Lung microvascular endothelial cell (primary cell): Measurements from ENCODE around the gene HS3ST6. TPM values are rescaled to one million over a fixed set of nuclear protein-coding genes. Genes with fewer than 3 reads are reported as not detected.
"Not testable (repeated sequence)": the region's sequence is repeated elsewhere in the genome, so short reads cannot be mapped to it uniquely, and the experiment has no call there.

Experiments used
- DNase-seq, 2 donors: peaks; one replicate each; pipeline versions ENCODE4 v3.0.0 to v3.0.0-alpha.2; 2010; ENCODE audit warnings: low read depth in 2 of 2
- total RNA-seq: library from RNA; depleted of rRNA; stranded (reverse); fragments of >200 nt; gene quantifications from 2 replicates; pipeline ENCODE4 v1.2.1, GENCODE V29; 2014

Gene HS3ST6
- total RNA-seq, 1 donor from 2014 or later = not detected

DNA sequence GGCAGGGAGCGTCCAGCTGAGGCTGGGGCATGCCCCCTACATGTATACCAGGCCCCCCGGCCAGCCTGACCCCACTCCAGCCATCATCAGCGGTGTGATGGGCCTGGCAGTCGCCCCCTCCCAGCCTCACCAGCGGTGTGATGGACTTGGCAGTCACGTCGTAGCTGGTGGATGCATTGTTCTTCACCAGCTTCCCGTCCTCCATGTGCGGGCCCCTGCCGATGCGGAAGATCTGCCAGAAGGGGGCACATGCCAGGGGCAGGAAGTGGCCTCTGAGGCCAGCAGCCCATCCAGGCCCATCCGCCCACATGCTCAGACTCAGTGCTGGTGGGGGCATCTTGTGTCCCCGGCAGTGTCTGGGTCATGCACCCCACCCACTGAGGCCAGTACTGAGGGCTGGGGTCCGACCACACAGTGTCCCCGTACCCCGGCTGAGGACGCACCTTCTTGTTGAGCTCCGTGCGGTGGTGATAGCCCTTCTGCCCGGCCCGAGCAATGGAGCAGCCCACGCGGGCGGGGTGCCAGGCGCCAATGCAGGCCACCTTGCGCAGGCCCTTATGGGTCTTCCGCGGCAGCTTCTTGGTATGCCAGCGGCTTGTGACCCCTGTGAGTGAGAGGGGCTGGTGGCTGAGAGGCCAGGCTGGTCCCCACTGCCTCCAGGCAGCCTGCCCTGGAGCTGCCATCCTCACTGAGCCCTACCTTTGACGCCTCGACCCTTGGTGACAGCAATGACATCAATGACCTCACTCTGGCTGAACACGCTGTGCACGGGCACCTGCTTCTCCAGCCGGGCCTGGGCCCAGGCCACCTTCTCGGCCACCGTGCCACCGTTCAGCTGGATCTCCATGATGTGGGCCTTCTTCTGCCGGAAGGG is 28.5 kb upstream of the HS3ST6 start:
- peak in 1 of 2 donors; percentile 45 for DNase-seq

DNA sequence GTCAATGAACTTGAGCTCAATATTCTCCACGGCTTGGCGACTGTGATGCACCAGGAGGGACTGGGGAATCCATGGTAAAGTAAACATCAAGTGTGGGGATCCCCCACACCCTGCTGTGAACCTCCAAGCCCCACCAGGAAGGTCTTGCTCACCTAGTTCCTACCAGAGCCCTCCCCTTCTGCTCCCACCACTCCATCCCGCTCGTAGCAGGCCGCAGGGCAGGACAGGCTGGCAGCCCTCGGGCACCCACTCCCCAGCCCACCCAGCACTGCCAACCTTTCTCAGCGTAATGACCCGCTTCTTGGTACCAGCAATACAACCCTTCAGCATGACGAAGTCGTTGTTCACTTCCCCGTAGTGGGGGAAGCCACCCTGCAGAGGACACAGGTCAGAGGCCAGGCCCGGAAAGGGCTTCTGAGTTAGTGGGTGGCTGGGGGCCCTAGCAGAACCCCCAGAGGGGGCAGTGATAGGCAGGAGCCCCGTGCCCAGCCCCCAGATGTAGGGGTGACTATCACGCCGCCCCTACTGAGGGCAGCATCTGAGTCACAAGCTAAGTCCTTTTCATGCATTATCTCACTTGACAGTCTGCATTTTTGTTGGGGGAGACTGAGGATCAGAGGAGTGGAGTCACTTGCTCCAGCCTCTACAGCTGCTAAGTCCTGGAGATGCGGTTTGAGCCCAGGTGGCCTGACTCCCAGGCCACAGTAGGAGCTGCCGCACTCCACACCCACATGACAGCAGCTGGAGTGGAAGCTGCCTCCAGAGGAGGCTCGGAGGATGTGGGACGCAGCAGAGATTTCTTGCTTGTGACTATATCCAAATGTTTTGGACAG is 27.6 kb upstream of the HS3ST6 start:
- no peak for DNase-seq

DNA sequence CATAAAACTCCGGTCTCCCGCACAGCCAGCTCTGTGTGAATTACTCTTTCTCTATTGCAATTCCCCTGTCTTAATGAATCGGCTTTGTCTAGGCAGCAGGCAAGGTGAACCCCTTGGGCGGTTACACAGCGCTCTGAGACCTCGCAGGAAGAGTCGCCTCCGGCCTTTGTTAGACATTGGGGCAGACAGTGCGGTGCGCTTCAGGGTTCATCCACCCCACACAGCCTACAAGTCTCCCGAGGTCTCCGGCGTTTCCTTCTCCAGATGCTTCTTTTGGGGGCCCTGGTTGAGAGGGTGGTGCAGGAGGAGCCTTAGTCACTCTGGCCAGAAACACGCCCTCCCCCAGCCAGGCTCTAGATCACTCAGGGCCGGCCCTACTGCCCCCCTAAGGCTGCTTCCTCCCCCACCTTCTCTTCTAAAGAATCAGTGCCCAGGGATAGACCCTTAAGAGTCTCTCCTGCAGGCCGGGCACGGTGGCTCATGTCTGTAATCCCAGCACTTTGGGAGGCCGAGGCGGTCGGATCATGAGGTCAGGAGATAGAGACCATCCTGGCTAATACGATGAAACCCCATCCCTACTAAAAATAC is 26.5 kb upstream of the HS3ST6 start:
- no peak for DNase-seq

DNA sequence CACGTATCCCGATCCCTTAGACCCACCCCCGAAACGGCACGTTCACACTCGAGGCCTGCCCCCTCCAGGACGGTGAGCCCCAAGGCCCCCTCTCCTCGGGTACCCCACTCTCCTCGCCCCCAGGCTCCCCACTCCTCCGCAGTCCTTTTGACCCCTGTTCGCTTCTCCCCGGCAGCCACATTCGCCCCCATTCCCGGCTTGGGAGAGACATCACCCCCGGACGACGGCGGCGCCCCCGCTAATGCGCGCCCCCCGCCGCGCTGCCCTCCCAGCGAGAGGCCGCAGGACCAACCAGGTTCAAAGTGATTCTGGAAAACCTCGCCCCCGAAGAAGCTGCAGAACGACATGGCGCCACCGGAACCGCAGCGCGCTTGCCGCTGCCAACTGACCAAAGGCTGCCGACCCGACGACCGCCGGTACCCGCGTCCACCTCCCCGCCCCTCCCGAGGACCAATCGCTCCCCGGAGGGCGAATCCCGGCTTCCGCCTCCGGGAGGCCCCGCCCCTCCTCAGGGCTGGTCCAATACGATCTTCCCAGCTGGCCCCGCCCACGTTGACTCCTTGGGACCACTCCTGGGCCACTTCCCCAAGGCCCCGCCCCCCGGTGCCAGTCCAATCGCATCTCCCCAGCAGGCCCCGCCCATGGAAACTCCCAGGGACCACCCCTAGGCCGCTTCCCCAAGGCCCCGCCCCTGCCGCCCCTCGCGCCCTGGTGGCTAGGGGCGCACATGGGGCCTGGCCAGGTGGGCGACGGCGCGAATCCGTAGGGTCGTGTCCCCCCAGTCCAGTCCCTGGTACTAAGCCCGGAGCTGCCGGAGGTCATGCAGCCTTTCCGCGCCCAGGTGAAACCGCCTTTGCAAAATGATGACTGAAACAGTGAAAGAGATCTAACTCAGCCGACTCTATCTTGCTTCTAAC is 24.9 kb upstream of the HS3ST6 start, which contains the start of gene MSRB1:
MSRB1 (minus strand) TSS at position 390 of the 917 bp plus-strand sequence; CDS start at position 347, 43 bp downstream.
- DNase-seq = peak; percentile 97 to 99

DNA sequence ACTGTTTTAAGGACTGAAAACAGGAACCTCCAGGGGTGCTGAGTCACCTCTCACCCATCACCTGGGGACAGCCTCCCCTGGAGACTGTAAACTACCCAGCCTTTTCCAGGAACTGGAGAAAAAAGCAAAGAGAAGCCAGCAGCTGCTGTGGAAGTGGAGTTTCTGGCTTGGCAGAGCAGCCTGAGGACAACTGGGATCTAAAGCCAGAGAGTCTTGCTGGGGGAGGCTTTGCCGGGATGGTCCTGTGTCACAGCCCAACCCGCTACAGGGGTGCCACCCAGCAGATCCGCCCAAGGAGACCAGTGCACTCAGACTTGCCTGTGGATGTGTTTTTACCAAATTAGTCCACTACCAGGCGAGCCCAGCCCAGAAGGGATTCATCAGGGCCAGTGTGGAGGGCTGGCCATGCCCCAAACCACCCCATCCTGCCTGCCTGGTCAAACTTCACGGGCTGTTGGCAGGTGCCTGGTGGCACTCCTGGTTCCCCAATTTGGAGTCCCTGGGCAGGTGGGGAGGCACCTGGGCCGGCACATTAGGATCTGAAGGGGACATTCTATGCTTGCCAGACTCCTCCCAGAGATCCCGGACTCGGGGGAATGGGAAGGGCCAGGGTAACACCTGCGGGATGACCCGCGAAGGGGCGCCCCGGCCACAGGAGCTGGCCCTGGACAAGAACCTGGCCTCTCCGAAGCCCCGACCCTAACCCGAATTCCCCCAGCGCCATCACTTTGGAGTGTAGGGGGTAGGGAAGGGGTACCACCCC is 24.0 kb upstream of the HS3ST6 start:
- no peak for DNase-seq

DNA sequence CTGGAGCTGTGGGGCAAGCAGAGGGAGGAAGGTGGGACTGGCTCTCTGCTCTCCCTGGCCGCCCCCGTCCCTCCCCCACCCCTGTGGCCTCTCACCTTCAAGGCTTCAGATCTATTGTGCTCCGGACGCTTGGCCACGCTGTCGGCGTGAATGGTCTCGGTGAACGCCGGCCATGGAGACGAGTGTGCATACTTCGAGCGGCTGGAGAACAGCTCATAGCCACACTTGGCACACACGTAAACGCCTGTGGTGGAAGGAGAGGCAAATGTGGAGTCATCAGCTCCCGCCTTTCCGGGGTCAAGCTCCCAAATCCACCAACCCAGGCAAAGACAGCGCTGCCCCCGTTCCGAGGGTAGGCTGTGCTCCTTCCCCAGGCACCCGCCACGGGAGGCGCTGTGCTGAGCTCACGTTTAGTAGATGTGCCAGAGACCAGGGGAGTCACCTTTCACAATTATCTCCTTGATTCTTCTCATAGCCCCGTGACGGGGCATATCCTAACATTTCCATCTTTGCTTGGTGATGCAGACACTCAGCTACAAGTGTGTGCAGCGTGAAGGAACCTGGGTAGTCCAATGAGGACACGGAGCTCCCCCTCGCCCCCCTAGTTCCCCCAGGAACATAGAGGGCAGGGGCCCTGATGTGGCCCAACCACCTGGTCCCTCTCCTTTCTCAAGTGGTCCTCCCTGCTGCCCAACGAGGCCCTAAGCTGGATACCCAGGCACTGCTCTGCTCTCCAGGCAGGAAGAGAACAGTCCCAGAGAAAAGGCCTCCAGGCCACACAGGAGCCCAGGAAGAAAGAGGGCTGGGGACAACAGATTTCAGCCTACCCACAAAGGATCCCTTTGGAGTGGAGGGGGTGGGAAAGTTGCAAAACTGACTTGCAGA is 23.2 kb upstream of the HS3ST6 start:
- DNase-seq = no peak

DNA sequence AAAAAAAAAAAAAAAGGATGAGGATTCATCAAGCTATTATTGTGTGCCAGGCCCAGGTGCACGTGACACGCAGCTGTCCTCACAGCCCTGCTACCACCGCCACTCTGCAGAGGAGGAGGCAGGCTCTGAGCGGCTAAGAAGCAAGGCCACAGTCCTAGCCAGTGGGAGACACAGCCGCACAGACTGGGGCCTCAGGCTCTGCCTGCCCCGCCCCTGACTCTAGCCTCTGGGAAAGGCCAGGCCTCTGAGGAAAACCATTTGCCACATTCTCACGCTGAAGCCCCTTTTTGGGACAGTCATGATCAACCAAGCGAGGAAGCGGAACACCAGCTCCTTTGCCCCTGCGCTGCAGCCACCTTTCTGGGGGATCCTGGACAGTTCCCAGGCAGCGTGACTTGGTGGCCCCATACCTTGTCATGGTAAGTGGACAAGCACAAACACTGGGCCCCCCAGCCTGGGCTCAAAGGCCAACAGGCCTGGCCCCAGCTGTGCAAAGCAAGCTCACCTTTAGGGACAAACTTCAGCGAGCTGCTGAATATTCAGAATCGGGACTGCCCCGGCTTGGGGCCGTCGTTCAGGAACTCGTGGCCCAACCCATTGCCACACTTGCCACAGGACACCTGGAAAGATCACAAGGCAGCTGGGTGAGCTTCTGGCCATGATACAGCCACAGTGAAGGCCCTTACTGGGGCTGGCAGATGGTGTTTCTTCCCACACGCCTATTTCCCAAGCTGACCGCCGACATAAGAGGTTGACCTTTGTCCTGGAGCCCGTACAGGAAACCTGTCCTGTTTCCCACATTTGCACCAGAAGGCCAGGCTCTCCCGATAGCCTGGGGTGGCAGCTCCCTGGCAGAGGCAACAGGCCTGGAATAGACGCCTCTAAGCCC is 22.3 kb upstream of the HS3ST6 start:
- DNase-seq = no peak

DNA sequence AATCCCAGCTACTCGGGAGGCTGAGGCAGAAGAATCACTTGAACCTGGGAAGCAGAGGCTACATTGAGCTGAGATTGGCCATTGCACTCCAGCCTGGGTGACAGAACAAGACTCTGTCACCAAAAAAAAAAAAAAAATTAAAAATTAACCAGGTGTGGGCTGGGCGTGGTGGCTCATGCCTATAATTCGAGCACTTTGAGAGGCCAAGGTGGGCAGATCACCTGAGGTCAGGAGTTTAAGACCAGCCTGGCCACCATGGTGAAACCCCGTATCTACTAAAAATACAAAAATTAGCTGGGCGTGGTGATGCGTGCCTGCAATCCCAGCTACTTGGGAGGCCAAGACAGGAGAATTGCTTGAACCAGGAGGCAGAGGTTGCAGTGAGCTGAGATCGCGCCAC is 21.6 kb upstream of the HS3ST6 start:
- not testable (repeated sequence) for DNase-seq

DNA sequence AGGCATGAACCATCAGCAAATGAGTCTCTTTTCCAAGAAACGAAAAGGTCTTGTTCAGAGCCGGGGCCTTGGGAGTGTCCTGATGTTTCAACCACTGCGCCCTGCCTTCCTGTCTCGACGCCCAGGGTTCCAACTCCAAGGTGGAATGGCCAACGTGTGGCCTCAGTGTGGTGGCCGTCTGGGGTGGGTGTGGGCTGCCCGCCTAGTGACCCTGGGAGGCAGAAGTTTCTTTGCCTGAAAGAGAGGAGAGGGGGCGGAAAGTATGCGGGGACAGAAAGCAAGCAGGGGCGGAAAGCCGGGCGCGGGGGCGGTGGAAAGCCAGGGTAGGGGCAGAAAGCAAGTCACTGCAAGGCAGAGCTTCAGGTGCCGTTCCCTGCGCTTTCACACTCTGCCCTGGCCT is 20.7 kb upstream of the HS3ST6 start:
- DNase-seq = no peak

DNA sequence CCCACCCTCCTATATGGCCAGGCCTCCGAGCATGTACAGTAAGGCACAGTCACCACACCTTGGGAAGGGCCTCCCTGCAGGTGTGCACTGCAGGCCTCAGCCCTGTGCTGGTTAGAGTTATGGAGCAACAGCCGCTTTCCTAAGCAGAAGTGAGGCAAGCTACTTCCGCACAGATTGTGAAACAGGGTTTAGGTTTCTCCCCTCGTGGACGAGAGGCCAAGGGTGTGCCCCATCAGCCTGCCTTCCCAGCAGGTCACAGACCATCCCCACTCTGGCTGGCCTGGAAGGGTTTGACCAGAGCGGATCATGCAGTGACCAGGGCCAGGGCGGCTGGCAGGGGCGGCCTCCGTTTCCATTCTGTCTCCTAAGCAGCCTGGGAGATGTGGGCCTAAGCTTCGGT is 20.1 kb upstream of the HS3ST6 start:
- DNase-seq = no peak

DNA sequence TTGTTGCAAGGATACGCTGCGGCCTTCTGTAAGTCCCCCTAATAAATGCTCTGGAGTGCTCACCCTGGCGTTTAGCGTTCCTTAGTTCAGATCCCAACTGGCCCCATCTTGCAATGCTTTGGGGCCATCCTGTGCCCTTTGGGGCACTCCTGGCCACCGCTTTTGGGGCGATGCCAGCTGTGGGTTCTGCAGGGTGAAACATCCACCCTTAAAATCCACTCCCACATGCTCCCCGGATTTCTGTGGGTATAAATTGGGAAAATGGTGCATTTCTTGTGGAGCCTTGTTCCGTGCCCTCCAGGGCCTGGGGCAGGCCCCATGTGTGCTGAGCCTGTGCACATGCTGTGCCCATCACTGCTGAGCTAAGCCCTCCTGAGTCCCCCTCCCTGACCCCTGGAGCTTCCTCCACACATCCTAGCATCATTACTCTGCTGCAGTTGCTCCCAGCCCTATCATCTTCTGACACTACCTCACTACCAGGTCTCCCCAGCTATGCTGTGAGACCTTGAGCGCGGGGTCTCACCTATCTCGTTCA is 18.8 kb upstream of the HS3ST6 start:
- DNase-seq = no peak

DNA sequence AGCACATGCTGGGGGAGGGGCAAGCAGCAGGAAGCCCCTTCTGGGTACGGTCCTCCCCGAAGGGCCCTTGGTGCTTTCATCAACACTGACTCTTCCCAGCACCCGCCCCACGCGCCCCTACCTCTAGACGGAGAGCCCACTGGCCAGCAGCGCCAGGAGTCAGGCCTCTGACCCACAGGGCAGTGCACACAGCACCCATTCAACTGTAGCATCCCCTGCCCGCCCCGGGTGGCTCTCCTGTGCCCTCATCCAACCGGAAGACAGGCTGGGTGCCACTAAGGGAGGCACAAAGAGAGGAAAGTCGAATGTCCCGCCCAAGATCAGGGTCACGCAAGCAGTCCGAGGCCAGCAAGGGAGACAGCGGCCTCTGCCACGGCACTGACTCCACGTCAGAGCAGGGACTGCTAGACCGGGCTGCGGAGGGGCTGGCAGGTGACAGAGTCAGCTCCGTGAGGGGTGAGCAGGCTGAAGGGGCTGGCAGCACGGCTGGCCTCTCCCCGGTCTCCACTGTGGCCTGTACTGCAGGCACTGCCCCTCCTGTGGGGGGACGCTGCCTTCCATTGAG is 15.0 kb upstream of the HS3ST6 start:
- no peak for DNase-seq

DNA sequence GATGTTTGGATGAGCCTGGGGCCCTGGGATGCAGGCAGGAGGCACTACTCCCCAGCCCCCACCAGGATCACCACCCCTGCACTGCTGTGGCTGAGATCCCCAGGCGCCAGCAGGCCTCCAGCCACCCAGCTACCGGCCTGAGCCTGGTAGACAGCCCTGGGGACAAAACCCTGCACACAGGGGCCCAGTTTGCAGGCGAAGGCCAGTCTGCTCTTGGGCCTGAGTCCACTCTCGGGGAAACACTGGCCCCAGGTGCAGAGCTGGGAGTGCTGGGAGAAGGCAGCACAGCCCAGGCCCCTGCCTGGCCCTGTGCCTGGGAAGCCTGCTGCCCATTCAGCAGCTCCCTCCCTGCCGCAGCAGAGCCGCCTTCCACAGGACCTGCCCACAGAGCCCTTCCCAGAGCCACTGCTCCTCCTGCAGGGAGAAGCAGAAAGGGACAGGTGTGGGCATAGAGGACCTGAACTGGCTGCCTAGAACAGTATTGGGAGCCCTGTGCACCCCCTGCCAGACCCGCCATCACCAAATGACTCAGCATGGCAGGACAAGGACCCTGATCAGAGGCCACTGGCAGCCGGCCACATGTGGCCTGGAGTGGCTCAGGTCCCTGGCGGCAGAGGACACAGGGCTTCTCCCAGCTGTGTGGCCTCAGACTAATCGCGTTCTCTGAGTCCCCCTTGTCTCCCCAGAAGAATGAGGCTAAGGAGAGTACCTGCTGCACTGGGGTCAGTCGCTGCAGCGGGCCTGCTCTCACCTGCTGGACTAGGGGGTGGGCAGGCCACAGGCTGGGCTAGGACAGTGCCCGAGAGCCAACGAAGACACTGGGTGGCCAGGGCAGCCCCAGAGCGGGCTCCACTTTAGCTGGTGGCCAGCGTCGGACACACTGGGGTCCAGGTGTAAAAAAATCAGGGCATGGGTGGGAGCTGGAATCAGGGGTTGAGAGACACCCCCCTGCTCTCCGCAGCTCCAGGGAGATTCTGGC is 14.1 kb upstream of the HS3ST6 start:
- peak in 1 of 2 donors; percentile 38 for DNase-seq

DNA sequence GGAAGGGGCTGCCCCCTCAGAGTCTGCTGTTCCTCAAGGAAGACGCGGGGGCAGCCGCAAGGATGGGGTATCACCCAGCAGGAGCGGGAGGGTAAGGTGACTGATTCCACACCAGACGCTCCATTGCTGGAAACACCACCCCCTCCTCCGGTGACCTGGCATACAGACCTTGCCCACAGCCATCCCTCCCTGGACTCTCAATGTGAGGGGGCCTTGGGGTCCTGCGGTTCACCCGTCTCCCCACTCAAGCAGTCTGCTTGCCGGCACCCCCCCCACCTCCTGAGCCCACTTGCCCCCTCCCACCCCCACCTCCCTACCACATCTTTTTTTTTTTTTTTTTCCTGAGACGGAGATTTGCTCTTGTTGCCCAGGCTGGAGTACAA is 12.1 kb upstream of the HS3ST6 start:
- DNase-seq = no peak

DNA sequence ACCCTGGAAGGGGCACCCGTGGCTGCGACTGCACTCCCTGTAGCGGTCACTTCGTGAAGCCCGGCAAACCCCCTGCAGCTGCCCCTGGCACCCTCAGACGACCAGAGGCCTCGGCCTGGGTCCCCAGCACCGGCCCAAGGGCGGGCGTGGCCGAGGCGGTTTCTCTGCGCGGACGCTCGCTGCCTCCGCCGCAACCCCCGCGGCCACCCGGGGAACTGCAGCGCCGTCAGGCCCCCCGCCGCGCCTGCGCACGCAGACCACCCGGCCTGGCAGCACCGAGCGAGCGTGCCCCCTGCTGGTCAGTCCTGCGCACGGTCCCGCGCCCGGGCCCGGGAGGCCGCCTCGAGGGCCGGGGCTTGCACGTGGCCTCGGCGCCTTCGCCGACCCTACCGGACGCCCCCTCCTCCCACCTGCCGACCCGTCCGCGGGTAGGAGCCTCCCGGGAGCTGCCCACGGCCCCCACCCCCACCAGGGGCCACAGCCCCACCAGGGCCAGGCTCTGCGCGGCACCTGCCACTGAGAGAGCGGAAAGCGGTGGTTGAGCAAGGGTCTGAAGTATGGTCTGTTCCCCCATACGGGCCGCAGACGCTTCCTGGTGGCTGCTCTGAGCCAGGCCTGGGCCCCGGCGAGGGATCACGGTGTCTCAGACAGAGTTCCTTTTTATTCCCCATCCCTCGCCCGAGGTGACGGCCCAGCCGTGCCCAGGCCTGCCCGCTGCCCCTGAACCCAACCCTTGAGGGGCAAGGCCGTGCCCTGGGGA is 11.5 kb upstream of the HS3ST6 start:
- peak; percentile 83 to 91 for DNase-seq

DNA sequence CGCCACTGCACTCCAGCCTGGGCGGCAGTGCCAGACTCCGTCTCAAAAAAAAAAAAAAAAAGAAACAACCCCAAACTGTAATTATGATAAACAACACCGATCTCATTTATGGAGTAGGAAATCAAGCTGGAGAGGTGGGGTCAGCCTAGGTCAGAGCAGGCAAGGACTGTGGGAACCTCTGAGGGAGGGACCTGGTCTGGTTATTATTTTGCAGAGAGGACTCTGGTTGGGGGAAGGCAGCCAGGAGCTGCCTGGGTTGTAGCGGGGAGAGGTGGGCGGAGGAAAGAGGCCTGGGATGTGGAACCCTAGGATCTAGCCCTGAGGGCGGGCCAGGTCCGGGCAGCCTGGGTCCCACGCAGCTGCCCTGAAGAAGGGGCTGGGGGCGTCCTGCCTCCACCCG is 10.9 kb upstream of the HS3ST6 start:
- peak in 1 of 2 donors; percentile 26 for DNase-seq
